NCI-H82 (cell line): ENCODE results near the gene JADE2.

Experiments used
- DNase-seq: peaks from one replicate; lab custom pipeline; 2025; lab: John Stamatoyannopoulos, UW

JADE2 gene

GRCh38 chr5:134530301-134531077, 5.0 kb downstream of the JADE2 start:
- peak; percentile 50 for DNase-seq

- no peak for DNase-seq
These were observed 7.8 kb downstream of the JADE2 start for GRCh38 chr5:134533115-134533815.

DNA sequence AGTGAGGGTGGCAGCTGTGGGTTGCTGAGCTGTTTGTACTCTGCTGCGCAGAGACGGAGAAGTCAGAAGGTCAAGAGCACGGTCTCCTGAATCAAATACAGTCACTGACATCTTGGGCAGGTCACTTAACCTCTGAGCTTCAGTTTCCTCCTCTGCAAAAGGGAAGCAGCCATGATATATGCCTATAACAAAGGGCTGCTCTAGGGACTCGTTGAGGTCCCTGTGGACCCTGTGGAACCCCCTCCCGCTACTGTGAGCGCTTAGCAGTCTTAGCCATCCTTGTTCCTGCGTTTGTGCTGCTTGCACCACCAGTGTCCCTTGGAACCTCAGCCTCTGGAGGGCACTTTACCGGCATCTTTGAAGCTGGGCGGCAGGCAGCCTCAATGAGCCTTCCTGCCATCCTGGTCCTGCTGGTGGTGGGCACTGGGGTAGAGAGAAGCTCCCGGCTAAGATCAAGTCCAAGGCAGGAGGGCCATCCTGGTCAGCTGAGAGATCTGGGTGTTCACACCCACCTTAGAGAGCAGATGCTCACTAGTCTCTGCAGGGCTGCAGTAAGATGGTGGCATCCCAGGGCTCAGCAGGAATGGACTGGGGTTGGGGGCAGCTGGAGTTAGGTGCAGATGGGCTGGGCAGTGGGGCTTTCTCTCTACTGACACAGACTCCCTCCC, 8.7 kb downstream of the JADE2 start:
- no peak for DNase-seq

DNA sequence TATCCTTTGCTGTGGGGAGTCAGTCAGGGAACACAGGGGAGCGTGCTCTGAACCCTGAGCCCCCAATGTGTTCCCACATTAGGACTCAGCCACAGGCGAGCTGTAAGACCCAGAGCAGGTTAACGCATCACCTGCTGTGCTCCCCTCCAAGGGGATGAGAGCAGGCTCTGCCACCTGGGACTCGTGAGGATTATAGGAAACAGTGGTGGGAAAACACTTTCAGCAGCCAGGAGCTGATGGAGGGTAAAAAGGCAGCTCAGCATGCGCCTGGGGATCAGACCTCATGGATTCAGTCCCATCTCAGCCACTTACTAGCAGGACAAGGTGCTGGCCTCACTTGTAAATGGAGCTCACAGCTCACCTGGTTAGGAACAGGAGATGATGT, 9.2 kb downstream of the JADE2 start:
- DNase-seq: peak; percentile 43

- DNase-seq: no peak
These were observed 11.4 kb downstream of the JADE2 start for GRCh38 chr5:134536876-134537275.

DNA sequence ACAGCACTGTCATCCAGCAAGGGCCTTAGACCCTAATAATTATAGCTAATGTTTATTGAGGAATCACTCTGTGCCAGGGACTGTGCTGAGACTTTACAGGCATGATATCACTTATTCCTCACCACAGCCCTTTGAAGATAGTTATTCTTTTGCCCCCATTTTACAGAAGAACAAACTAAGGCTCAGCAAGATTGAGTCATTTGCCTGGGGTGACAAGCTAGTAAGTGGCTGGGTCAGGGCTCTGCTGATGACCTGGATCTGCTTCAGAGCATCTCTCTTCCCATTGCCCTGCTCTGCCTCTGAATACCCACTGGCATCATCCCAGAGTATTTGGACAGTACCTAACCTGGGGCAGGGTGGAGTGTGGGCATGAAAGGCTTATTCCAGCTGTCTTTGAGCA, 11.8 kb downstream of the JADE2 start:
- DNase-seq: no peak

- DNase-seq: no peak
These were observed 12.8 kb downstream of the JADE2 start for GRCh38 chr5:134538296-134538695.

DNA sequence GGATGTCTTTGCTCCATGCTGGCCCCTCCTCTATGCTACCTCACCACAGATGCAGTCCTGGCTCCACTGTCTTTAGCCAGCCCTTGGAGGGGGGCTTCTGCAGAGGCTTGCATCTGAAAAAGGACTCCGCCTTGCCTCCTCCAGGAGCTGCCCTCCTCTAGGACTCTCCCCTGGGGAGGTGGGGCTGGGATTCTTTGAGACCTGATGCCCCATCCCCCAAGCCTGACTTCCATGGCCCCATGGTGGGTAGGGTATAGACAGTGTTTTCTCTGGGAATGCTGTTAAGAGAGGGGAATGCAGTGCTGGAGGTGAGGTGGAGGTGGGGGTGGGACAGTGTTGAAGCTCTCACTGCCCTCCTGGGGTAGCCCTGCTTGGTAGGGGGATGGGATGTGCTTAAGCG, 14.3 kb downstream of the JADE2 start:
- DNase-seq: no peak

DNA sequence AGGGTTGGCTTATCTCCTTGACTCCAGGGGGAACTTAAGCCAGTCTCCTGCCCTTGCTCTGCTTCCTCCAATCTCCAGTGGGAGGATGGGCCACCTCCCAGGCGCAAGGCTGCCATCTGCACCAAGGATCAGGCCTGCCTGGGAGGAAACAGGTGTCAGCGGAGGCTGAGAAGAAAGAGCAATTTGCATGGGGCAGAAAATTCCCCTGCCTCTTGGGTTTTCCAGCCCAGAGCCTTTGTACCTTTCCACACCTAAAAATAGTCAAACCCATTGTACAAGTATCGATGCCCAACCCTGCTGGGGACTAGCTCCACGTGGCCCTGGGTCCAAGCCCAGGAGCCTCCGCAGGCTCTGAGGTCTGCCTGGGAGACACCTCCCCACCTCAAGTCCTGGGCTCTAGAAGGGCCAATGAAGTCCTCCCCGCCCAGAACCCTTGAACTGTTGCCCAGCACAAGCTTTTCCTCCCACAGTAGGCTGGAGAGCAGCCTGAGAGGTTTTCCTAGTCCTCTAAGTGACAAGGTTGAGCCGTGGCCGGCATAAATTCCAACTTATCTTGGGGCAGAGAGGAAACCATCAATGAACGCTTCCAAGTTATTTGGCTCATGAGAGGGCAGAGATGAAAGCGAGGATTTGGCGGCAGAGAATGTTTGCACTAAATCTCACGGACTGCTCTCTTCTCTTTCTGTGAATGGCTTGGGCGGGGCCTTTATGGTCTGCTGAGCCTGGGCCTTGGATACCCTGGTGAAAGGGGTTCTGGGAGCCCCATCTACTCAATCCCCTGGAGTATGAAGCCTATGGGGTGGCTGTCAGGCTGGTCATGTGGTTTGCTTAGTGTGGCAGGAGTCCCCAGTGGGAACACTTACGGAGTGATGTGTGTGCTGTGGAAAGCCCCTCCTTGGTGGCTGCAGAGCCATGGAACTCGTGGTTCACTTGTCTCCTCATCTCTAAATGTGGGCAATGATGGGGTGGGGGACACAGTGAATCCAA, 15.6 kb downstream of the JADE2 start:
- DNase-seq: peak; percentile 52

DNA sequence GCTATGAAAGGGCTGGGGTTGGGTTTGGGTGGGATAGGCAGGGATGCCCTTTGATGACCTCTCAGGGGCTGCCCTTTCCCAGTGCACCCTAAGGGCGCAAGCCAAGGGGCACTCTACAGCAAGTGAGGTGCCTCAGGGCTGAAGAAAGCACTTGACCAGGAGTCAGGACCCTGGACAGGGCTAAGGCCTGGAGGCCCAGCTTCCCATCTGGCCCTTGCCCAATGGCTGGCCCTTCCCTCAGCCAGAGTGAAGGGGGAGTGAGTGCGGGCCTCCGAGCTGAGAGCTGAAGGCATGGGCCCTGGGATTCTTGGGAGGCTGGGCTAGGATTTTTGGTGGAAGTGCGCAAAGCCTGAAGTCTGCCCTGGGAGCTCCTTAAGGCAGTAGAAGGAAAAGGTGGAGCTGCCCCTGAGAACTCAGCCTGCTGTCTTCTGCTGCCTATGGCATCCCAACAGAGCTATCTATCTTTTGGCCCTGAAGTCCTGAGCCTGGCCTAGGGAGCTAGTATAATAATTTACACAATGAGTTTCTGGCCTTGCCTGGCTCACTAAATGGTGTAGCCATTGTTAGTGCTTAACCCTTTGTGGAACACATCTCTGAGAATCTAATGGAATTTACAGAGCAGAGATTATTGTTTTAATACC, 16.4 kb downstream of the JADE2 start:
- DNase-seq: no peak

DNA sequence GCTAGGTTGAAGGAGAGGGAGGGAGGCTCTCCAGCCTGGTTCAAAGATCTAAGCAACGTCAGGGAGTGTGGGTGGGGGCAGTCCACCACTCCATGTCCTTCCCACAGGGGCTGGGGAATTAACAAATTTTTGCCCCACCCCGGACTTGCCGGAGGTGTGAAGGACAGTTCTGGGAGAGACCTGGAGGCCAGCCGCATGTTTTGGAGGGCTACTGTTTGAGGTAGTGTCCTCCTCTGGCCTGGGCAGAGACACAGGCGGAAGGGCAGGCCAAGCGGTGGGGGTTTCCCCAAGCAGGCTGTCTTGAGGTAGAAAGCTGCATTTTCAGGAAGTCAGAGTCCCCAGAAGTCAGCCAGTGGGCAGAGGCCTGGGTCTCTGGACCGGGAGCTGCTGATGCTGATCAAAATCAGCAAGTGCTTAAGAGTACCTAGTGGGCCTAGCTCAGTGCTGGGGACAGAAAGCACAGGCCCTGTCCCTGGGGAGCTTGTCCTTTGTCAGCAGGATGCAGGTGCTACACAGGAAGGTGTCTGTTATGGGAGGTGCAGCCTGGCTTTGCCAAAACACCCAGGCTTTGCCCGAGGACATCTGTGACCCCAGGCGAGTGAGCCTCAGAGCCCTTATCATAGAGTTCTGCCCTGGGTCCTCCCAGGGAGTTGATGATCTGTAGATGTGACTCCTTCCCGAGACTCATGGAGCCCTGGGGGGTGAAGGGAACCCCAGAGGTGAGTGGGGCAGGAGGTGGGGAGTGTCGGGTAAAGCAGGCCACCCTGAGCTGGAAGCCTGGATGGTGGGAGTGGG, 18.5 kb downstream of the JADE2 start:
- no peak for DNase-seq

- DNase-seq: no peak
These were observed 19.8 kb downstream of the JADE2 start for GRCh38 chr5:134545070-134545868.

DNA sequence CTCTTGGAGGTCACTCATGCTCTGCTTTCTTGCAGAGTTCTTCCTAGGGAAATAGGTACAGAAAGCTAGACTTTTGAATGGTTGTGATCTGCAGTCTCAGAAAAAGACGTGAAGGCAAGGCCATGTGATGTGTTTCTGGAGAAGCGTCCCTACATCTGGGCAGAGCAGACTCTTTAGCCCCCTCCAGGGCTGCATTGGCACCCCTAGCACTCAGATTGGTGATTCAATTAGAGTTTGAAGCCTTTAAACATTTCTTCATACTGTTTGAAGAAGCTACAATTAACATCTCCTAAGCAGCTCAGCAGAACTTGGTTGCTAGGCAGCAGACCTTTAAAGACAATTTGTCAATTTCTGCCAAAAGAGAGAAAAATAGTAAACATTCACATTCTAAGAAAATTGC, 21.6 kb downstream of the JADE2 start:
- DNase-seq: no peak

DNA sequence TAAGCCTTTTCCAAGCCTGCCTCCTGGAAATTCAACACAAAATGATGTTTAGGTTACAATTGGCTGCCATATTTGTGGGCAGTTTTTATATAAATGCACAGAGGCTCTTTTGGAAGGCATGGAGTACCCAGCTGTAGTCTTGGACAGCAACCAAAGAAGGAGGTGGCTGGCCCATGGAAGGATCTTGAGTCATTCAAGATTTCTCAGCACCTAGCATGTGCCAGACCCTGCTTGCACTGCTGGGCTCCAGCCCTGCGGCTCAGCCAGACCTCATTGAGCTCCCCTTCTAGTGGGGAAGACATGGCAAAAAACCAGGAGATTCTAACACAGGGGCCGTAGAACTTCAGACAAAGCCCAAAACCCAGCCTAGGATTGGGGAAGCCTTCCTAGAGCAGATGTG, 22.1 kb downstream of the JADE2 start:
- no peak for DNase-seq

- no peak for DNase-seq
These were observed 22.7 kb downstream of the JADE2 start for GRCh38 chr5:134547999-134548658.

- DNase-seq: no peak
These were observed 24.2 kb downstream of the JADE2 start for GRCh38 chr5:134549714-134550113.

DNA sequence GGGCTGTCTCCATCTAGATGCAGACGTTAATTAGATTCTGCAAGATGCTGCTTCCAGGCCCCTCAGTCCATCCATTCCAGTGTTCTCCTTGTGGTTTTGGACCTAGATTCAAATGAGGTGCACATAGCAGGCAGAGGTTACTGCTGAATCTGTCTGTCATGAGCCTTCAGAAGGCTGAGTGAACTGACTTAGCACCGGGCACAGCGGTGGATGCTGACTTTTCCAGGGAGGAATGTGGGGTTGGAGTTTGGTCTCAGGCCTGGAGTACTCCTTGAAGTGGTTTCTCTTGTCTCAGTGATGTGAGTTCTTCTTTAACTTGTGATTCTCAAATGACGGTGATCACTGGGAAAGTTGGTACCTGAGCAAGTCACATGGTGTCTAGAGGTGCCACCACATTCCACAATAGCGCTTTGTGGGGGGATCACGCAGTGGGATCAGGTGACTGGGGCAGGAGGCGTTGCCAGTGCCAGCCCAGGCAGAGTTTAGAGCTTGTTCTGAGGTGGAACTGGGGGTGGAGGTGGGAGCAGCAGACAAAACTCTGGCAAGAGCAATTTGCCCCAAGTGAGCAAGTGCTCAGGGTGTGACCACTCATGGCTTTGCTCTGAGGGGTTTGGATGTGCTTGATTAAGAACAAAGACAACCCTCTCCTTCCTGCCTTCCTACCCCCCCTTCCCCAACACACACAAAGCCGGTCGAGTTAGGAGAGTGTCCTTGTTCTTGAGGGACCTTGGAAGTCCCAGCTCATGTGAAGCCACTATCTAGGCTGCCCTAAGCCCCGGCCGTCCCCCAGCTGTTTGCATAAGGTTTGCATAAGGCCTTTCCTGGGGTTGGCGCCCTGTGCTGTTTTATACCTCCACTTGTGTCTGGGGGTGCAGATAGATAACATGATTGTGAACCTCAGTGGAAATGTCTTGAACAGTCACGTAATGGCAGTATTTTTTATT, 25.1 kb downstream of the JADE2 start:
- no peak for DNase-seq

DNA sequence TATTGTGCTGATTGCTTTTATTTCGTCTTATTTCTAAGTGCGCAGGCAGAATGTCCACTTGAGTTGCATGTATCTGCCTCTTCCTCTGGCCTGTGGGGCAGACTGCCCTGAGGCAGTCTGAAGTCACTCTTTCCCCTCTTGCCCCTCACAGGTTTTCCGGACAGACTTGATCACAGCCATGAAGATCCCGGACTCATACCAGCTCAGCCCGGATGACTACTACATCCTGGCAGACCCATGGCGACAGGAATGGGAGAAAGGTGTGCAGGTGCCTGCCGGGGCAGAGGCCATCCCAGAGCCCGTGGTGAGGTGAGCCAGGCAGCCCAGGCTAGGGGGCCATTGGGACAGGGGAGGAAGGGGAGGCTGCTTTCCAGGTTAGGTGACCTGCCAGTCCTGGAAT, 26.4 kb downstream of the JADE2 start:
- DNase-seq: no peak
